Stimulated activated CD4-positive, alpha-beta T cell treated with anti-CD3 and anti-CD28 coated beads, Interleukin-2, amount 100 ng/mL, for 48 hours (primary cell): ENCODE results near the gene MYH10.

Source experiments
- DNase-seq, 2 donors: peaks; one replicate each; pipeline ENCODE4 v3.0.0-alpha.2; 2020

MYH10 gene

DNA sequence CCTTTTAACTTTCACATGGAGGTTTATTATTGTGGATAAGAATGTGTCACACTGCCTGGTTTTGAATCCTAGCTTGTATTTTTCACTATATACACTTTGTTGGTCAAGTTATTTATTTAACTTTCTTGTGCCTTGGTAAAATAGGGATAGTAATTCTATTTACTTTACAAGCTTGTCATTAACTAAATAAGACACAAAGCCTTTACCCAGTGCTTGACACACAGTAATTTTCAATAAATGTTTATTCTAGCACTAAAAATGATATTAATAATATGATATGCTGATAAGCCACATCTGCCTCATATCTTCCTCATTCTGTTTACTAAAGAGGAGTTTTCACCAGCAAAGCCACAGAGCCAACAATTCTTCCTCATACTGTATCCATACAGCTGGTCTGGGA, 27.8 kb downstream of the MYH10 start:
- no peak for DNase-seq

DNA sequence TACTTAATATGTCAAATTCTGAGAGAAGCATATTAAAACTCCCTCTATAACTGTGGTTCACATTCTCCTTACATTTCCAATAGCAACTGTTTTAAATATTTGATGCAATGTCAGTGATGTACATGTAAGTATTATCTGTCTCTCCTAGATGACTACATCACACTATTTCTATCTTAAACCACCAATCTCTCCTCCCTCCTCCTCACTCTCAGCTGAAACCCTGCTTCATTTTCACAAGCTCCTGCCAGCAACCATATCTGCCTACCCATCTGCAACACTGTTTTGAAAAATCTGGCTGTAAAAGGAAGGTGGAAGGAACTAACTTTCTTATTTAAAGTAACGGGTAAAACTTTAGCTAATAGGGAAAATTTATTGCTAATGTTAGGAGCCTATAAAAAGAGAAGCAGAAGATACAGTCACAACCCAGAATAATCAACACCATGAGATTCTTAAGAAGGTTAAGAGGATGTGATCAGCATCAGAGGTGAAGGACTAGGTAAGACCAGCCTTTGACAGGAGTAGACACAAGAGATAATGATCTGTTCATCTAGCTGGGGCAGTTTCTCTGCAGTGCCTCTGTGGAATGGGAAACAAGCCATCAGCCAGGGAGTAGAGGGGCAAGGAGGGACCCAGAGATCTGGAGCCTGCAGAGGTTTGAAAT, 31.0 kb downstream of the MYH10 start:
- no peak for DNase-seq

DNA sequence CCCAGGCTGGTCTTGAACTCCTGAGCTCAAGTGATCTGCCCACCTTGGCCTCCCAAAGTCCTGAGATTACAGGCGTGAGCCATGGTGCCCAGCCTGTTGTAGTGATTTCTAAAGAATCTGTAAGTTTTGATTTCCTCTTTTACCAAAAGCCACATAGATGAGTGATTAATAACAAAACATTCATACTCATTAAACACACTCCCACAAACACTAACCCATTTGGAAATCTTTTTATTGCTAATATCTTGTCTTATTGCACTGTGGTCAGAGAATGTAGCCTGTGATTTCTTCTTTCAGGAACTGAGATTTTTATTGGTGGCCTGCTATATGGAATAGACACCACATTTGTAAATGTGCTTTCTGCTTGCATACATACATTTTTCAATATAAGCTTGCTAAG, 31.6 kb downstream of the MYH10 start:
- DNase-seq: no peak

DNA sequence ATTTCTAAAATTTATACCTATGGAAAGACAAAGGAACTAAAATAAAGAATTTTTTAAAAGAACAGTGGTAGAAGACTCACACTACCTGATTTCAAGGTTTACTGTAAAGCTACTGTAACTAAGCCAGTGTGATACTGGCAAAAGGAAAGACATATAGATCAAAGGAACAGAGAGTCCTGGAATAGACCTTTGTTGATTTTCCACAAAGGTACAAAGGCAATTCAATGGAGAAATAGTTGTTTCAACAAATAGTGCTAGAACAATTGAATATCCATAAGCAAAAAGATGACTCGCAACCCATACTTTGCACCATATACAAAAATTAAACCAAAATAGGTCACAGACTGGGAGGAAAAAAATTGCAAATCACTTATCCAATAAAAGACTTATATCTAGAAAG, 36.7 kb downstream of the MYH10 start:
- DNase-seq: no peak

DNA sequence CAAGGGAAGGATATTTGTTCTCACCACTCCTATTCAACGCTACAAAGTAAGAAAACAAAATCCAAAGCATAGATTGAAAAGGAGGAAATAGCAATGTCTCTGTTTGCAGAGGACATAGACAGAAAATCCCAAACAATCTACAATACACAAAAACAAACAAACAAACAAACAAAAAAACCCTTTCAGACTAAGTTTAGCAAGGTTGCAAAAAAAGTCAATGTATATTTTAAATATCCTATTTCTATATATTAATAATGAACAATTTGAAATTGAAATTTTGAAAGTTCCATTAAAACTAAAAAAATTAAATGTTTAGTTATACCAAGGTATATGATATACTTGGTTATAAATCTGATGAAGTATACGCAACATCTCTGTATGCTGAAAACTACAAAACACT, 37.2 kb downstream of the MYH10 start:
- DNase-seq: no peak

DNA sequence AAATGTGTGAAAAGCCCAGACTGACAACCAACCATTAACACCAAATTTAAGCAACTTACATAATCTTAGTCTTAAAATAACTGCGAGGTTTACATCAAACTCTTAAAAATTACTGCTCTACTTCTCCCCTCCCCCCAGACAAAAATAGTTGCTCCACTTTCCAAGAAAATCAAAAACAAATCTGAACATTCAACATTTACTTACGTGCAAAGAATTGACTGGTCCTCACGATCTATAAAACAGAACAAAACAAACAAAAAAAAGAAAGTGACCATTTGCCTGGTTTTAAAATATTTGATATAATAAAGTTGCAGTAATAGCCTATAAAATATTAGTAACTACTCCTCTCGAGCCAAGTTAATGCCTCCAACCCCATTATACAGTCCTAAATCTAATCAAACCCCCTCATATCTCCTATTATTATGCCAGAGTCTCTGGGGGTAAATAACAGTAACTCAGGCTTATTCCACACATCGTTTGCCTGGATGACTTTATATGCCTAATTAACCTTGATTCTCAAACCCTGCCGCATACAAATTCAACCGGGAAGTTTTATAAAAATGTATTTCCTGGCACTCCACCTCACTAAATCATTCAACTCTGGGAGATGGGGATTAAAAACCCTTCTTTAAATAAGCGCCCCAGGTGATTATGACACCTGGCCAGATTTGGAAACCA, 41.5 kb downstream of the MYH10 start:
- DNase-seq: no peak

DNA sequence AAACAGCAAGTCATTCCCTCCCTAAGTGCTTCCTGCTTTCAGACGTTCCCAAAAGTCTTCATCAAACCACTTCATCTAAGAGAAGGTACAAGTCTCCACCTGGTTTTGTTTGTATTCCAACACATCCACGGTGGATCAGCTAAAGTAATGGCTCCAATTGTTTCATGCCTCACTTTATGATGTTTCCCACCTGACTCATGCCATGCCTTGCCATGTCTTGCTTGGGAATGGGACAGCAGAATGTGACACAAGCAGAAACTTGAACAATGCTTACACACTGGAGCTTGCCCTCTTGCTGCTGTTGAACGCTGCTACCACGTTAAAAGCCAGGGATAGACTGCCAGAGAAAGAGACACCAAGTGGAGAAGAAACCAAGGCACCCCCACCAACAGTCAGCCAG, 43.8 kb downstream of the MYH10 start:
- DNase-seq: no peak

DNA sequence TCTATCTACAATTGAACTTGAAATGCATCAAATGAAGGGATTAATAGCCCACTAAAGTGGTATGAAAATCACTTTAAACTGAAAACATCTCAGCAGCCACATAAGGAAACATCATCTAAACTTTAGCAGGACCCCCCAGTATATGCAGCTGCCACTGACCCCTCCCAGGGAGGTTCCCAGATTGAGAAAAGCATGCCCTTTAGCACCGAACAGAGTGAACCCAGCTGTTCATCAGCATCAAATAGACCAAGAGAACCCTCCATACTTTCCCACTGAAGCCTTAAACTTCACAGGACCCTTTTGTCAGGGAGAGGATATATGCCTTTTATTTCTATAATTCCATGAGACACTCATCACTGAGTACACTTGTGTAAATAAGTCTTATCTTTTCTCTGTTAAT, 44.6 kb downstream of the MYH10 start:
- DNase-seq: no peak

DNA sequence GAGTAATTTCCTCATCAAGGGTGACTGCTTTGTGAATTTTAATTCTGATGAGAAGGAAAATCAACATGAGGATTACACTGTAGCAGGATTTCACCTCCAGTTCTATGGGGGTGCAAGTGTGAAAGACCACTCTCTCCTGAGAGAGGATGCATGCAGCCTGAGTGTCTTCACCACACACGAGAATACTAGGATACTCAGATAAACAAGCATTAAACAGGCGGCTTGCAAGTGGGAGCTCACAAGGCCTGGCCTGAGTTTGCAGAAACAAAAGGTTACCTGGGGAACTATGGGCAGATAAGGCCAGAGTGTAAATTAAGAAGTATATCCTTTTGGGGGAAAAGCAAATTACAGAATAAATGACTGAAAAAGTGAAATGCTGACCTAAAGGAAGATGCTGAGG, 46.6 kb downstream of the MYH10 start:
- no peak for DNase-seq

DNA sequence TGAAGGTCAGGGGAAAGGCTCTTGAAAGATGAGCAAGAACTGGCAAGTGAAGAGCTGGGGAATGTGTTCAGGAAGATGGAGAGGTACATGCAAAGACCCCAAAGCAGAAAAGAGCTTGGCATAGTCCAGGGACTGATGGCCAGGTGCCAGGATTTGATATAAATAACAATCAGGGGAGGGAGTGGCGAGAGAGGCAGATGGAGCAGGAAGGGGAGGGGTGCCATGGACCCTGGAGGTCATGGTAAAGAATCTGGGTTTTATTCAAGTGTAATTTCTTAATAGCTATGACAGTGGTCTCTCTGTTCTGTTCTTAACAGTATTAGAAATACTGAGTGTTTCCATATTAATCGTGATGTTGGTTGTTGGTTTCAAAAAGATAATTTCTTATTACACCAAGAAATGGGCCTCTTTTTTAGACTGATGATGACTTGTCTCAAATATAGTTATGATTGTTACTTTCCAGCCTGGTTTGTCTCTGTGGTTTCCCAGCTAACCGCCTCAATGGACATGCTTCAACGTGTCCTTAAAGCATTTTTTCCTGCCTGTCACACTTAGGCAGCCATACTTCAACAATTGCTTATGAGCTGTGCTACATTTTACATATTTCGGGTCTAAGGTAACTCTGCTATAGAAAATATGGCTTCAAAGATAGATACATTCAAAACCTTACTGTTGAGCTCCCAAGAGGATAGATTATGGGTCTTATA, 49.4 kb downstream of the MYH10 start:
- no peak for DNase-seq

DNA sequence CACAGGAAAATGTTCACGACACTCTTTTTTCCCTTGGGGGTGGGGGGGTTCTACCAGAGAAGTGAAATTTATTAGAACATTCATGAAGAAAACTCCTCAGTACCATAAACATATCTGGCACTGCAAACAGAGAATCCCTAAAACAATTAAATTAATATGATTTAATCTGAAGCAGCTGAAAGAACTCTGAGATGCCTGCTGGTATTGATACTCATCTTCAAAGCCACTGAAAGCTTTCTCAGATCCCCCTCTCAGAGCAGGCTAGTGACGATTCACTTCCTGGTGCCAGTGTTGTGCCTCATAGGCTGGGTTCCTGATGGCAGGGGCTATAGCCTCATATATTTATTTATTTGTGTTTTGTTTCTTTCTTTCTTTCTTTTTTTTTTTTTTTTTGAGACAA, 52.7 kb downstream of the MYH10 start:
- no peak for DNase-seq

DNA sequence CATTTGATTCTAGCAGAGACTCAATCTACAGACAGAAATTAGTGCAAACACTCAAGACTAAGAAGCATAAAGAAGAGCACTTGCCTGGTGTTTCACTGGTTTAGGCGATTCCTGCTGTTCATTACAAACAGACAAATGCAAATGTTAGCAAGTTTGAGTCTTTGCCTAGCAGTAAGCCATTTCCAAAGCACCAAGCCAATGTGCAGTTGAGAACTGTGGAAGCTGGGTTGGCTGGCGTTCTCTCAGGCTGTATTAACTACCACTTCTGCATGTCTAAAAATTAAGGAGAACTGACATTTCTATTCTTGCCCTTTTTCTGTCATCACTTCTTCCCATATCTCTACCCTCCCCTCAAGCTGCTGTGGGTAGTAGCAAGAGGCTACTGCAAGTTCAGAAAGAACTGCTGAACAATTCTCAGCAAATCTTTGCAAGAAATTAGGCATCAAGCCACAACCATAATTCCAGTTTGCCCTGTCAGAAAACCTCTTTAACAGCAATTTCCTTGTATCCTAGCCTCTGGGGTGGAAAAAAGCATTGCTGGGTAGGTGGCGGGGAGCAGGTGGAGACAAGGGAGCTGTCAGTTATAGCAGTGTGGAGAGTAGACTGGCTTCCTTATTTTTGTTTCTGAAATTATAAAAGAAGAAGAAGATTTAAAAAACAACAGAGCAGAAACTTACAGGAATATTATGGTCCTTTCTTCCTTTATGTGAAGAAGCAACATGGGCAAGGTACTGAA, 53.8 kb downstream of the MYH10 start:
- DNase-seq: no peak

DNA sequence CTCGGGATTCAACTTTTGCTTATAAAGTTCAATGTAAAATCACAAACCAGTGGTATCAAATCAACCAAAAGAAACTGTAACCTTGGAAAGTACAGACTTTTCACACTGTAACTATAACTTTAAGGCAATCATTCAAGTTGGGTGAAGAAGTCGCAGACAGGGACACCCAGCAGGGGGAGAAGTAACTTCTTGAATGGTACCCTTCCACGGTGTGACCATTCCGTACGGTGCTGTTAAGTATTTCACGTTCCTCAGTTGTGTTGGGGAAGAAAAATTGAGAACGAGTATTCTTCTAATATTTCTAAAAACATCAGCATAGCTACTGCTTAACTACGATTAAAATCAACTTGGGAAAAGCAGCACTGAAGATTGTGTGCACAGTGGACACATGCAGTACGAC, 55.8 kb downstream of the MYH10 start:
- DNase-seq: no peak

DNA sequence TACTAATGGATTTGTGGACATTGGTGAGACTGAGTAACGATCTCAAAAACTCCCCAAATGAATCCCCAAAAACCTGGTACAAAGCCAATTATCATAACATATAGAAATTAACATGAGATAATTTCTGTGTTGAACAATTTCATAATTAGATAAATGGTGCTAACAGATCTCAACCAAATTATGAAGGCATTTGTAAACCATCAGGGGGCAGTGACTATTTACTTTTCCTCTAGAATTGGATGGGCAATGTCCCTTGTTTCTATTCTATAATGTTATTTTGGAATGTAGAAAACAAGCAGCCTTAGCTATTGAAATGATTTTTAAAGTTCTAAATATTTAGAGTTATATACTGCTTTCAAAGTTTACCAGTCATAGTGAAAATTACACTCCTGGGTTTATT, 57.8 kb downstream of the MYH10 start:
- DNase-seq: no peak

DNA sequence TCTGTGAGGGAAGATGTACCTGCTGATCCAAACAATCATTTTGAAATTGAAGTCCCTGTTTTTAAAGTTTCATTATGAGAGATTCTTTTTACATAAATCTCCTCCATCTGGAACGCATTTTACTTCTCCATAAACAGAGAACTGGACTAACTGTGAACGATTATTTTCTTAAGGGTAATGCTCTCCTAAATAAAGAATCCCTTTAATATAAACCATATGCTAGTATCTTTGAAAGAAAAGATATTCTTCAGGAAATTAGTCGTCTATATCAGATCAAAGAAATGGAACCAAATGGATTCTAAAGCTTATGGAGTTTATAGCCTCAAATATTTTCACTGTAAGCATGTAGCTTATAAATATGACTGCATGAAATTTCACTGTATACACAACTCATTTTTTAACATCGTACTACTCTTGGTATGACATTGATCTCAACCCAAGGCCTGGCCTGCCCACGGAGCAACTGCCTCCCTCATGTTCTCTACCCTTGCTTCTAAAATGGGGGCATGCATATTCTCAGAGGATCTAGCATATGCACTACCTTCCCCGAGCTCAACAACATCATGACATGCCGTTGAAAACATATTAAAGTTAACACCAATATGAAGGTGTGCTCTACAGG, 66.4 kb downstream of the MYH10 start:
- DNase-seq: no peak

DNA sequence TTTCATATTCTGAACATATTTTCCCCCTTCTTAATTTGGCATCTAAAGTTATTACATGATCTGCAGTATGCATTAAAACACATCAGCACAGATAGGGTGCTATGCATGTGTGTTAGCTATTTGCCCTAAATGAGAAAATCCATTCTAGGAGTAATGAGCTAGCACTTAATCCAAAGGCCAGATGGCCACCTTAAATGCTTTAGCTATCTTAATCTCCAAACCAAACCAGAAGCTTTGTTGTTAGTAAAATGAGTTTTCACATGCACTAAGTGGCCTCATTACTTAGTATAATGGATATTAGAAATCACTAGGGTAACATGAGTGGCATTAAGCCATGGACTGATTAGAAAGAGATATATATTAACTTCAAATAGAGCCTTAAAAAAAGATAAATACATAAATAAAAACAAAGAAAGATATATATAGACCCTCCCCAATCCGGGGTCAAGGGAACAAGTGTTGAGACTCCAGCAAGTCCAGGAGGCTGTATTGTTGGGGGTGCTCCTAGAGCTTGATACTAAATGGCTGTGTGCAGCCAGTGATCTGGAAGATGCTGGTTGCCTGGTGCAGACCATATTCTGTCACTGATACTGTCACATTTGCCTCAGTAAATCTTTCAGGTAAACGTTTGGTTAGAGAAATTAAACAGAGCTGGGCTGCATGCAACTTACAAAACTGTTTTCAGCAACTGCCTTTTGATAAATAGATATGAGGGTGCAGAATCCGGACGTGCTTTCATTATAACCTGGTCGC, 67.3 kb downstream of the MYH10 start:
- no peak for DNase-seq

DNA sequence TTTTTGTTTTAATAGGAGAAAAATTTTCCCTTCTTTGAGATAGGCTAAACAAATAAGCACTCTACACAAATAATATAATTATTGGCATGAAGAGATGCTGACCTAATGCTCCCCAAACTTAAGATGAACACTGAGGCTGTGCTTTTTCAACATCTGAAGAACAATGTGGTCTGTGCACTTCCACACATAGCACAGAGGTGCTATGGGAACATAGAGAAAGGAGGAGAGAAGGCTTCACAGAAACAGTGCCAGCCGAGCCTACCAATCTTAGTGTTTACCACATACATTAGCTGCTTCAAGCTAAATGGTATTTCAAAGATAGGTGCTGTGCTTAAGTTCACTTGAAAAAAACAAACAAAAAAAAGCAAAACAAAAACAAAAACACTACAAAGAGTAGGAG, 72.4 kb downstream of the MYH10 start:
- DNase-seq: no peak

DNA sequence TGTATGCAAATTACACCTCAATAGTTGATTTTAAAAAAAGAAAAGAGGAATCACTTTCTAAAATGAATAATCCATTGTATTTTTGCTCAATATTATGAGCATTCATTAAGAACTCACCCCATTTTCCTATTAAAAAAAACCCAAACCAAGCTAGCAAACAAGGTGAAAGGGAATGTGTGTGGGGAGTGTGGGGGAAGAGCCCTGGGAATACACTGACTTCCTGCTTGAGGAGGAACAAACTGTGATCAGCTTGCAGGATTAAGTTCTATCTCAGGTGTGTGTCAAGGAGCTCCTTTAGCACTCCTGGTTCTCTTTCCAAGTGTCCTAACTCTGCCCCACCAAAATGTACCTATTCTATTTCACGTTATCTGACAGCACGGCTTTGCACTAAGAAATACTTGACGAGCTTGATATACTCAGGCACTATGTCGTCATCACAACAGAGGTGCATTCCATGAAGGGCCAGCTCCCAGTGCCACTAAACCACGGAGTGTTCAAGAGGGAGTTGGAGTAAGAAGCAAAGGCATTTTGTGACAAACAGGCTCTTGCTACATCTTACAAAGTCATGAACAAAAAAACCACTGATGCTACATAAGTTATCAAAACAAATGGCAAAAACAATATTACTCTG, 73.2 kb downstream of the MYH10 start:
- no peak for DNase-seq

DNA sequence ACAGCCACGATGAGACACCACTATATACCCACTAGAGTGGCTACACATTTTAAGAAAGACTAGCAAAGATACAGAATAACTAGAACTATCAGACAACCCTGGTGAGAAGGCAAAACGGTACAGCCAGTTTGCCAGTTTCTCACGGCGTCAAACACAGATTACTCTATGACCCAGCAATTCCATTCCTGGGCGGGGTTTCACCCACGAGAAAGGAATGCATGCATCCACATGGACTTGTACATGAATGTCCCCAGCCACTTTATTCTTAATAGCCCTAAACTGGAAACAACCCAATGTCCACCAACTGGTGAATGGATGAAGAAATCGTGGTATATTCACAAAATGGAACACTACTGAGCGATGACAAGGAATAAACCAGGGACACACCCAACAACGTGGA, 74.5 kb downstream of the MYH10 start:
- DNase-seq: no peak

DNA sequence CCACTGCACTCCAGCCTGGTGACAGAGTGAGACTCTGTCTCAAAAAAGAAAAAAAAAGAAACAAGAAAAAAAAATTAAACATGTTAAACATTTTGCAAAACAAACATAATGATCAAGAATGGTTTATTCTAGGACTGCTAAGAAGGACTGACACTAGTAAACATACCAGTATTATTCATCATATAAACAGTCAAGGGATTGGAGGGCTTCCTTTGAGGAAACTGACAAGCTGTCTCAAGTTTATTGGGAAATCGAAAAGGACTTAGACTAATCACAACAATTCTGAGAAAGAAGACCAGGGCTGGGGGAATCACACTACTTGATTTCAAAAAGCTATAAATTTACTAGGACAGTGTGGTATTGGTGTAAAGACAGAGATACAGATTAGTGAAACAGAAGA, 75.5 kb downstream of the MYH10 start:
- DNase-seq: no peak

DNA sequence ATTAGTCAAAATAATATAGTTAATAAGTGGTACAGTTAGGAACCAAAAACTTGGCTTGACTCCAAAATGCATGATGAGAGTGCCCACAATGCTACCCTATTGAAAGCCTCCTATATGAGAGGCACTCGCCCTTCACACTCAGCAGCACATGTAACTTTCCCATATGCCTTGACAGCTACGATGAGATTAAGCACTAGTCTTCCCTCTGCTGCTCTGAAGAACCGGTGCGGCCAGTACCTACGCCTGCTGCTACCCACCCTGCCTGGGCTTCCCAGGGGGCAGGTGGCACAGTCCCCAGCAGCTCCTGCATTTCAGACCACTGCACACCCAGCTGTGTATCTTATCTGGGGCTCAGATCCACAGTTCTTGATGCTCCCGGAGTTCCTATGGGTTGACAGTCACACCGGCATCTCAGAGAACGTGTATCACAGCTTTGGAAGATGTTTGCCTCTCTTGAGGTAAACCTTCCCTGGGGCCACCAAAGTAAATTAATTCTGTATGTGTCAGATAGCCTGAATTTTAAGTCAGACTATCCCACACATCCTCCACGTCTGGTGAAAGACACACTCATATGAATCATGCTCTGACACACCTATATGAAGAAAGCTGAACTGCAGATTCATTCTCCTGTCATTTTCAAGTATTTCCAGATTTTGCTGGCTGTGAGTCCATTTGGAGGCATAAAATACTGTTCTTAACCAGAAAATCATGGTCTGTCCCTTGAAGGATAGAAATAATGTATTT, 77.8 kb downstream of the MYH10 start:
- DNase-seq: no peak
